MM.1S (cell line): ENCODE results near the gene HPCA.

Source experiments
- DNase-seq: peaks from one replicate; pipeline ENCODE4 v3.0.0-alpha.2; 2015
- H2AFZ ChIP-seq: fragments of 300-600 bp; sonication (generic); 2 replicates; pipeline ENCODE4 v1.6.0; 2016; ENCODE audit warnings: antibody characterized with exemption, low read length
- H3F3A ChIP-seq: fragments of 300-600 bp; sonication (generic); 2 replicates; pipeline ENCODE4 v1.6.1; 2016; ENCODE audit warnings: mild to moderate bottlenecking, antibody characterized with exemption, low read length, moderate library complexity, mixed read lengths; ENCODE audit not compliant: insufficient read depth
- H3K27ac ChIP-seq: fragments of 300-600 bp; sonication (generic); 2 replicates; pipeline ENCODE4 v1.5.1; 2016; ENCODE audit warnings: mild to moderate bottlenecking, low read length
- H3K27me3 ChIP-seq: fragments of 300-600 bp; sonication (generic); replicated peaks from 2 replicates; pipeline ENCODE4 v1.6.0; 2016; ENCODE audit warnings: low read length; ENCODE audit not compliant: insufficient read depth
- H3K36me3 ChIP-seq: fragments of 300-600 bp; sonication (generic); replicated peaks from 2 replicates; pipeline ENCODE4 v1.6.1; 2016; ENCODE audit warnings: mild to moderate bottlenecking, low read length, mixed read lengths; ENCODE audit not compliant: insufficient read depth
- H3K4me1 ChIP-seq: fragments of 300-600 bp; sonication (generic); 2 replicates; pipeline ENCODE4 v1.6.1; 2016; ENCODE audit warnings: low read length, mixed read lengths
- H3K4me2 ChIP-seq: fragments of 300-600 bp; sonication (generic); 2 replicates; pipeline ENCODE4 v1.6.0; 2016; ENCODE audit warnings: low read depth, low read length
- H3K4me3 ChIP-seq: fragments of 300-600 bp; sonication (generic); 2 replicates; pipeline ENCODE4 v1.5.1; 2016; ENCODE audit warnings: low read length, mixed read lengths
- H3K79me2 ChIP-seq: fragments of 300-600 bp; sonication (generic); 2 replicates; pipeline ENCODE4 v1.6.1; 2016; ENCODE audit warnings: mixed run types, low read length, mixed read lengths
- H3K9ac ChIP-seq: fragments of 300-600 bp; sonication (generic); 2 replicates; pipeline ENCODE4 v1.6.1; 2016; ENCODE audit warnings: low read length, mixed read lengths
- H3K9me2 ChIP-seq: fragments of 300-600 bp; sonication (generic); replicated peaks from 2 replicates; pipeline ENCODE4 v1.6.1; 2016; ENCODE audit warnings: mild to moderate bottlenecking, low read length, mixed read lengths; ENCODE audit not compliant: insufficient read depth
- H3K9me3 ChIP-seq: fragments of 300-600 bp; sonication (generic); replicated peaks from 2 replicates; pipeline ENCODE4 v1.6.1; 2016; ENCODE audit warnings: mild to moderate bottlenecking, low read length, mixed read lengths; ENCODE audit not compliant: insufficient read depth
- H4K20me1 ChIP-seq: fragments of 300-600 bp; sonication (generic); 2 replicates; pipeline ENCODE4 v1.6.1; 2016; ENCODE audit warnings: mild to moderate bottlenecking, low read length, moderate library complexity, mixed read lengths; ENCODE audit not compliant: insufficient read depth
- CTCF ChIP-seq: fragments of 300-600 bp; sonication (generic); IDR thresholded peaks from 2 replicates; pipeline ENCODE4 v1.5.1; 2016; ENCODE audit warnings: antibody characterized with exemption, low read length, mixed read lengths
- EZH2 ChIP-seq: fragments of 300-600 bp; sonication (generic); optimal IDR thresholded peaks from 2 replicates; pipeline ENCODE3; 2017; ENCODE audit warnings: low read depth, mild to moderate bottlenecking, antibody characterized with exemption, low read length, mixed read lengths
- EZH2phosphoT487 ChIP-seq: fragments of 300-600 bp; sonication (generic); IDR thresholded peaks from 2 replicates; pipeline ENCODE4 v1.6.1; 2018; ENCODE audit warnings: antibody characterized with exemption, low read length

HPCA gene

GRCh38 chr1:32890516-32891240 lies 4.4 kb downstream of the HPCA start:
- no peaks in the 10 kb centered on the region for H3K36me3 ChIP-seq
- no peak overlapping the region for H3K4me3 ChIP-seq
- no peak overlapping the region for H3K9ac ChIP-seq
- H3K4me1 ChIP-seq: no peaks in the 10 kb centered on the region
- no peaks in the 10 kb centered on the region for H3K9me3 ChIP-seq
- no peak for DNase-seq
- H2AFZ ChIP-seq: no peak overlapping the region
- H3K4me2 ChIP-seq: no peak overlapping the region
- no peak for TF ChIP-seq CTCF
- H4K20me1 ChIP-seq: no peaks in the 10 kb centered on the region
- H3F3A ChIP-seq: no peaks in the 10 kb centered on the region
- H3K9me2 ChIP-seq: no peaks in the 10 kb centered on the region
- no peaks in the 10 kb centered on the region for H3K79me2 ChIP-seq
- H3K27ac ChIP-seq: no peak overlapping the region
- peaks cover 72% of the 10 kb centered on the region for H3K27me3 ChIP-seq

- H3F3A ChIP-seq: no peaks in the 10 kb centered on the region
- H3K4me3 ChIP-seq: no peak overlapping the region
- H3K27ac ChIP-seq: no peak overlapping the region
- H3K4me1 ChIP-seq: no peaks in the 10 kb centered on the region
- no peak overlapping the region for H2AFZ ChIP-seq
- no peaks in the 10 kb centered on the region for H3K9me3 ChIP-seq
- H4K20me1 ChIP-seq: no peaks in the 10 kb centered on the region
- no peak for DNase-seq
- no peaks in the 10 kb centered on the region for H3K9me2 ChIP-seq
- H3K9ac ChIP-seq: no peak overlapping the region
- H3K4me2 ChIP-seq: no peak overlapping the region
- peaks cover 68% of the 10 kb centered on the region for H3K27me3 ChIP-seq
- no peaks in the 10 kb centered on the region for H3K36me3 ChIP-seq
- no peak for TF ChIP-seq CTCF
- TF ChIP-seq EZH2: no peak
- no peak for TF ChIP-seq EZH2phosphoT487
- no peaks in the 10 kb centered on the region for H3K79me2 ChIP-seq
Measured at GRCh38 chr1:32891241-32891570, 4.9 kb downstream of the HPCA start.

- H3K4me1 ChIP-seq: no peaks in the 10 kb centered on the region
- DNase-seq: no peak
- no peak overlapping the region for H3K27ac ChIP-seq
- no peak overlapping the region for H3K4me2 ChIP-seq
- no peak overlapping the region for H2AFZ ChIP-seq
- H3K9me2 ChIP-seq: no peaks in the 10 kb centered on the region
- H3K79me2 ChIP-seq: no peaks in the 10 kb centered on the region
- H3K36me3 ChIP-seq: no peaks in the 10 kb centered on the region
- H3K4me3 ChIP-seq: no peak overlapping the region
- H3F3A ChIP-seq: no peaks in the 10 kb centered on the region
- TF ChIP-seq CTCF (no peak), EZH2 (no peak), EZH2phosphoT487 (no peak)
- no peak overlapping the region for H3K9ac ChIP-seq
- H3K9me3 ChIP-seq: no peaks in the 10 kb centered on the region
- peaks cover 66% of the 10 kb centered on the region for H3K27me3 ChIP-seq
- H4K20me1 ChIP-seq: no peaks in the 10 kb centered on the region
Measured at GRCh38 chr1:32891630-32892029, 5.3 kb downstream of the HPCA start.
